Nephron progenitor cell (in vitro differentiated cells): Measurements from ENCODE around the gene MSL3.

ENCODE experiments used
- DNase-seq: peaks from one replicate; pipeline ENCODE4 v3.0.0; 2021
- H3K27ac Mint-ChIP-seq: 2 replicates; pipeline ENCODE4 v1.8.0; 2021; ENCODE audit warnings: mild to moderate bottlenecking, moderate library complexity, mixed read lengths
- H3K27me3 Mint-ChIP-seq: 2 replicates; pipeline ENCODE4 v1.8.0; 2021; ENCODE audit warnings: mild to moderate bottlenecking, low read depth, mixed read lengths; ENCODE audit not compliant: poor library complexity
- H3K36me3 Mint-ChIP-seq: 2 replicates; pipeline ENCODE4 v1.8.0; 2021; ENCODE audit warnings: low read depth, mixed read lengths
- H3K4me1 Mint-ChIP-seq: 2 replicates; pipeline ENCODE4 v1.8.0; 2021; ENCODE audit warnings: mixed read lengths
- H3K4me3 Mint-ChIP-seq: 2 replicates; pipeline ENCODE4 v1.8.0; 2021; ENCODE audit warnings: mild to moderate bottlenecking, moderate library complexity, mixed read lengths
- H3K9me3 Mint-ChIP-seq: 2 replicates; pipeline ENCODE4 v1.8.0; 2021; ENCODE audit warnings: mild to moderate bottlenecking, moderate library complexity, mixed read lengths
- CTCF ChIP-seq: fragments of 200-600 bp; sonication (generic); IDR thresholded peaks from 2 replicates; pipeline ENCODE4 v1.5.0; 2021; ENCODE audit warnings: antibody characterized with exemption

MSL3 gene

DNA sequence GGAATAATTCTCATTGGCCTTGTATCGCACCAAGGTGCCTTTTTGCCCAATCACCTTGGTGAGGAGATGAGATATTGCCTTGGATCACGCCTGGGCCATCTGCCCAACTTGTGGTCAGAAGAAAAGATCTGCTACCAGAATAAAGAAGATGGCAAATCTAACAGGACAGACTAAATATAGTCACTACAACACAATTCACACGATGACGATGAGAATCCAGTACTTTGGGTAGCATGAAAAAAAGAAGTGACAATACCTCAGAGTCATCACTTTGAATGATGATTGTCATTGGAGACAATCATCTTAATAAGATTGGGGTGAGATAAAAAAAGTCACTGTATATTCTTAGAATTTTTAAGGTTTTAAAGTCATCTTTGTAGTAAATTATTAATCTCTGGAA, 7.3 kb upstream of the MSL3 start:
- no peak for TF ChIP-seq CTCF
- peaks cover 35% of the 10 kb centered on the region for H3K27me3 Mint-ChIP-seq
- no peak overlapping the region for H3K4me3 Mint-ChIP-seq
- H3K27ac Mint-ChIP-seq: no peak overlapping the region
- peaks cover 25% of the 10 kb centered on the region for H3K9me3 Mint-ChIP-seq
- no peaks in the 10 kb centered on the region for H3K4me1 Mint-ChIP-seq
- DNase-seq: no peak
- no peaks in the 10 kb centered on the region for H3K36me3 Mint-ChIP-seq

- Mint-ChIP-seq H3K36me3 (no peaks in the 10 kb centered on the region), H3K9me3 (peaks cover 31% of the 10 kb centered on the region), H3K27me3 (peaks cover 36% of the 10 kb centered on the region), H3K4me3 (no peak overlapping the region), H3K4me1 (no peaks in the 10 kb centered on the region), H3K27ac (no peak overlapping the region)
- no peak for DNase-seq
- no peak for TF ChIP-seq CTCF
Observed at GRCh38 chrX:11751261-11751660, 6.8 kb upstream of the MSL3 start.

DNA sequence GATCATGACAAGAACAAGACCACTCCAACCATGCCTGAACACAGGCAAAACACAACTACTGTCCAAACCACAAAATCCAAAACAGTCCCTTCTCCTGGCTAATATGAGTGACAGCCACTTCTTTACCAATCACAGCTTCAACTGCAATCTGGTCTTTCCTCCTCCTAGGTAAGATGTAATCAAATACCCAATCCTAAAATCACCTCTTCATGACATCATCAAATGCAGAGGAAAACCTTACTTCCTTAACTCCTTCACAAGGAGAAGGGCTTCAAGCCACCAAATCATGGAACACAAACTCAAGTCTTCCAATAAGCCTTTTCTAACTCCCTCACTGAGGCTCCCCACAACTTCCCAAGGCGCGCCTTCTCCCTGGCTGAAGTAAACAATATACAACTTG, 4.4 kb upstream of the MSL3 start:
- Mint-ChIP-seq H3K4me1 (no peaks in the 10 kb centered on the region), H3K9me3 (peaks cover 38% of the 10 kb centered on the region), H3K4me3 (no peak overlapping the region), H3K27ac (no peak overlapping the region), H3K27me3 (peaks cover 36% of the 10 kb centered on the region), H3K36me3 (no peaks in the 10 kb centered on the region)
- DNase-seq: no peak
- no peak for TF ChIP-seq CTCF

DNA sequence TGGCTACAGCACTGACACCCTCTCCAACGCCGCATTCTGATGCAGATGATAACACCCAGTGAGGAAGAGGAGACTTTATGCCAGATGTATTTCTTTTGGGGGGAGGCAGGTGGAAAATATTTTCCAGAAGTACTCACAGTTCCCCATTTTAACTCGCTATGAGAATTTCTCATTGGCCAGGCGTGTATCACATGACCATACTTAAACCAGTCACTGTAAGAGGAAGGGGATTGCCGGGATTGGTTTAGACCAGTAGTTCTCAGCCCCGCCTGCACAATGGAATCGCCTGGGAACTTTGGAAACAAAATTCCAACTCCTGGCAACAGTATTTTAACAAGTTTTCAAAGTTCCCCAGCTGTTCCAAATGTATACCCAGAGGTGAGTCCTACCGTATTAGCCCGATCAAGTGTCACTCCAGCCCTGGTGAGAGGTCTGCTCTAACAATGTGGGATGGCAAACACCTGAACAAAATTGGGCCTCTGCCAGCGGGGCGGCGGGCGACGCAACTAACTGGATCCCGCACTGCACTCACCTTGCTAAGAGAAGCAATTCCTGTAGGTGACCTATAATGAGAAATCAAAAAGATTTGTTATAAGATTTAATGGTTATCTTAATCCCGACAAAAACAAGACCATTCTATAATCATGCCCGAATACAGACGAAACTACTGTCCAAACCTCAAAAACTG, 2.9 kb upstream of the MSL3 start:
- Mint-ChIP-seq H3K36me3 (no peaks in the 10 kb centered on the region), H3K4me3 (no peak overlapping the region)
- no peak for DNase-seq

GRCh38 chrX:11755724-11756123, 2.3 kb upstream of the MSL3 start:
- Mint-ChIP-seq H3K4me3 (no peak overlapping the region), H3K36me3 (peaks cover under 1% of the 10 kb centered on the region)

More for the DNA sequence above, 2.9 kb upstream of the MSL3 start:
- no peak overlapping the region for H3K27ac Mint-ChIP-seq
- TF ChIP-seq CTCF: no peak
- H3K9me3 Mint-ChIP-seq: peaks cover 44% of the 10 kb centered on the region
- H3K4me1 Mint-ChIP-seq: peaks cover 8% of the 10 kb centered on the region
- peaks cover 36% of the 10 kb centered on the region for H3K27me3 Mint-ChIP-seq

More at GRCh38 chrX:11755724-11756123, 2.3 kb upstream of the MSL3 start:
- H3K27me3 Mint-ChIP-seq: peaks cover 32% of the 10 kb centered on the region
- H3K9me3 Mint-ChIP-seq: peaks cover 43% of the 10 kb centered on the region
- H3K4me1 Mint-ChIP-seq: peaks cover 10% of the 10 kb centered on the region
- no peak for TF ChIP-seq CTCF
- DNase-seq: no peak
- H3K27ac Mint-ChIP-seq: no peak overlapping the region
